Sigmoid colon (tissue), 4 donors: ENCODE data around the gene ARHGEF17.

Source experiments
- CTCF ChIP-seq, 4 experiments: fragments of 450-650 bp in 3 of 4; fragments of 200-600 bp in 1 of 4; IDR thresholded peaks; one replicate each; pipeline ENCODE4 v1.5.1; 2016 to 2019; ENCODE audit warnings: antibody characterized with exemption in 4 of 4, mild to moderate bottlenecking in 3 of 4, moderate library complexity in 2 of 4
- POLR2A ChIP-seq, 2 donors: fragments of 450-650 bp; IDR thresholded peaks; one replicate each; pipeline ENCODE4 v1.6.1; 2016; ENCODE audit warnings: antibody characterized with exemption in 2 of 2, mild to moderate bottlenecking in 2 of 2, moderate library complexity in 2 of 2
- POLR2AphosphoS5 ChIP-seq, 4 donors: sonication (generic); formaldehyde crosslinking; IDR thresholded peaks; one replicate each; pipeline ENCODE4 v1.6.1; 2017; ENCODE audit warnings: antibody characterized with exemption in 4 of 4

GRCh38 chr11:73273222-73273895, 34.7 kb upstream of the ARHGEF17 start:
- TF ChIP-seq CTCF (IDR thresholded peaks at IDR 0.05) (no peak), POLR2AphosphoS5 (IDR thresholded peaks at IDR 0.05) (no peak), POLR2A (IDR thresholded peaks at IDR 0.05) (no peak)
